Measurements from ENCODE around the gene PDE1A. TPM values are rescaled to one million over a fixed set of nuclear protein-coding genes. Genes with fewer than 3 reads are reported as not detected.

The PDE1A gene
- total and polyA plus RNA-seq, 8 donors, result 0.58 to 33.6 (median 12.9) TPM; not detected in 1

DNA sequence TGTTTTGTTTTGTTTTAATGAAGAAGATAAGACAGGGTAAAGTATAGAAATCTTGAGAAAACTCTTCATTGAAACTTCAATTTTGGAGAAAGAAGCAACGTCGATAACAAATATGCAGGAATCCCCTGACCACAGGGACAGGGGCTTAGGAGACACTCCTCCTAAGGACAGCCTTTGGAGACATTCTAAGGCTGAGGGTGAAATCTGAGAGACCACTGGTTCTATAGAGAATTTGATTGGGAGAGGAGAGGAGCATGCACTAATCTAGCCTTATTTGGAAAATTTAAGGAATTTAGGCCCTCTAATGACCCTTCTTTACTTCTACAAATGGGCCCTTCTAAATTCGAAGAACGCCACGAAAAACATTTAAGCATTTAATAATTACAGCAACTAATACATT, 233.5 kb downstream of the PDE1A start:
- H3K4me1 ChIP-seq, result no peaks in the 10 kb centered on the region
- intact Hi-C loops (cut with DNase I; ENCODE audit: low total_unique reads), result no loop called here
- TF ChIP-seq POLR2A (IDR thresholded peaks at IDR 0.05) (no peak), POLR2AphosphoS5 (IDR thresholded peaks at IDR 0.05) (no peak), CTCF (IDR thresholded peaks at IDR 0.05) (no peak), EP300 (IDR thresholded peaks at IDR 0.05) (no peak)
- H3K27ac ChIP-seq, result no peak overlapping the region
- H3K36me3 ChIP-seq, result no peaks in the 10 kb centered on the region
- 91 to 99% (median 94%) methylated on average over 5 of the region's 5 CpGs for WGBS, 5 donors
- no peaks in the 10 kb centered on the region for H3K9me3 ChIP-seq
- DNase-seq, result no peak
- no peaks in the 10 kb centered on the region for H3K27me3 ChIP-seq
- no peak overlapping the region for H3K4me3 ChIP-seq

GRCh38 chr2:182191061-182191460, 235.8 kb downstream of the PDE1A start:
- Histone ChIP-seq H3K4me1 (no peaks in the 10 kb centered on the region), H3K9me3 (no peaks in the 10 kb centered on the region), H3K4me3 (no peak overlapping the region), H3K27ac (no peak overlapping the region), H3K36me3 (no peaks in the 10 kb centered on the region), H3K27me3 (no peaks in the 10 kb centered on the region)
- DNase-seq, result no peak
- WGBS, 5 donors, result 89 to 95% (median 93%) methylated on average over 2 of the region's 2 CpGs
- intact Hi-C loops (cut with DNase I; ENCODE audit: low total_unique reads), result no loop called here
- no peak for TF ChIP-seq CTCF (IDR thresholded peaks at IDR 0.05)
- no peak for TF ChIP-seq EP300 (IDR thresholded peaks at IDR 0.05)
- no peak for TF ChIP-seq POLR2AphosphoS5 (IDR thresholded peaks at IDR 0.05)
- TF ChIP-seq POLR2A (IDR thresholded peaks at IDR 0.05), result no peak

GRCh38 chr2:182187130-182187529, 239.7 kb downstream of the PDE1A start:
- intact Hi-C loops (cut with DNase I; ENCODE audit: low total_unique reads), result loop anchor here (5.0 kb wide), 1 partner anchor 465 kb away; no protein-coding TSS in a partner anchor
- Histone ChIP-seq H3K4me3 (no peak overlapping the region), H3K27ac (no peak overlapping the region), H3K36me3 (peaks cover 0 to 4% (median 0%) of the 10 kb centered on the region in 4 donors), H3K27me3 (no peaks in the 10 kb centered on the region), H3K9me3 (peaks cover 0 to 8% (median 0%) of the 10 kb centered on the region in 4 donors), H3K4me1 (no peaks in the 10 kb centered on the region)
- TF ChIP-seq EP300 (IDR thresholded peaks at IDR 0.05) (no peak), POLR2A (IDR thresholded peaks at IDR 0.05) (no peak), POLR2AphosphoS5 (IDR thresholded peaks at IDR 0.05) (no peak), CTCF (IDR thresholded peaks at IDR 0.05) (no peak)
- no peak for DNase-seq

DNA sequence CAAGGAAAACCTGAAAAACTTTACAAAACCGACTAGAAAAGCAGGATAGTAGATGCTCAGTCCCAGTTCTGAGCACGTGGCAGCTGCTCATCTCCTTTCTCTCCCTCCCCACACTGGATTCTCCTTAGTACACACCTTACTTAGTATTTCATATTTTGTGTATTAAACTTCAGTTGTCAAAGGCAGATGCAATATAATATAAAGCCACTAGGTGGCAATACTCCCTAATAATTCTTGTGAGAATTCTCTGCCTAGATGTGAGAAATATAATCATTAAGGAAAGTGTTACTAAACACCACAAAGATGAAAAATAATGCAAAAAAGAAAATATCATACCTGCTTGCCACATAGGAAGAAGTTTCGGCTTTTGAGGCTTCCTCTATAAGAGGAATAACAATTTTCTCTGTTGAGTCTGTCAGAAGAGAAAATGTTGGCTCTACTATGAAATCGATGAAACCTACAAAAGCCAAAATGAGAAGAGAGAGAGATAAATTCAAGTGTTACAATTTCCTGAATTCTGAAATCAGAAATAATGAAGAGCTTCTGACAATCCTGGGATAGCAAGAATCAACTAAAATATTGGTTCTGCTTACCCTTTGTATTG, 240.6 kb downstream of the PDE1A start:
- intact Hi-C loops (cut with DNase I; ENCODE audit: low total_unique reads), result loop anchor here (5.0 kb wide), 1 partner anchor 466 kb away; no protein-coding TSS in a partner anchor
- no peaks in the 10 kb centered on the region for H3K27me3 ChIP-seq
- H3K4me3 ChIP-seq, result no peak overlapping the region
- no peaks in the 10 kb centered on the region for H3K4me1 ChIP-seq
- H3K36me3 ChIP-seq, result peaks cover 0 to 4% (median 0%) of the 10 kb centered on the region in 4 donors
- no peak overlapping the region for H3K27ac ChIP-seq
- H3K9me3 ChIP-seq, result peaks cover 0 to 8% (median 0%) of the 10 kb centered on the region in 4 donors
- peak in 5 of 7 experiments; percentile 64 to 93 (median 81) for TF ChIP-seq CTCF (IDR thresholded peaks at IDR 0.05)
- no peak for TF ChIP-seq POLR2A (IDR thresholded peaks at IDR 0.05)
- peak in 1 of 2 donors; percentile 69 for DNase-seq
- WGBS, 5 donors, result 27 to 40% (median 35%) methylated on average over 4 of the region's 4 CpGs

Data from stomach (tissue), 9 donors.